ENCODE measurements around the gene CCDC183. TPM values are rescaled to one million over a fixed set of nuclear protein-coding genes. Genes with fewer than 3 reads are reported as not detected.
"Not testable (repeated sequence)": the region's sequence is repeated elsewhere in the genome, so short reads cannot be mapped to it uniquely, and the experiment has no call there.

Gene CCDC183
- under 1 TPM in 1 of 3 donors, not detected in 2; 0.49 TPM for total RNA-seq

DNA sequence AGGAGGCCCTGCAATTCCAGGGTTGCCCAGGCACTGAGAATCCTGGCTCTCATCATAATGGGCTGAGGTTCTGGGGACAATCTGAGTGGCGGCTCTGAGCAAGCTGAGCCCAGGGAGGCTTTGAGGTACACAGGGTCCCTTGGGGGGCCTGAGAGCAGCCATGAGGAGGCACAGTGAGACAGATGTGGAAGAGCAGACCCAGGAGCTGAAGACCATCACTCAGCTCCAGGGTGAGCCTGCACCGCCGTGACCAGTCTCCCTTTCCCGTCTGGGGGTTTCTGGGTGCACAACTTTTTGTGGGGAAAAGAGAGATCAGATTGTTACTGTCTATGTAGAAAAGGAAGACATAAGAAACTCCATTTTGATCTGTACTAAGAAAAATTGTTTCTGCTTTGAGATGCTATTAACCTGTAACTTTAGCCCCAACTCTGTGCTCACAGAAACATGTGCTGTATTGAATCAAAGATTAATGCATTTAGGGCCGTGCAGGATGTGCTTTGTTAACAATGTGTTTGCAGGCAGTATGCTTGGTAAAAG is at the start of gene CCDC183:
Gene CCDC183 (plus strand): TSS at position 101 of the 537 bp plus-strand sequence. CDS start 60 bp downstream, at position 161.
- no peak within 1 kb of the TSS for H3K4me3 Mint-ChIP-seq
- peaks cover 25% of the 10 kb centered on the region for H3K4me1 Mint-ChIP-seq (ENCODE audit: low read depth)
- H3K9me3 Mint-ChIP-seq: no peaks in the 10 kb centered on the region
- peaks cover 6% of the 10 kb centered on the region for H3K27me3 Mint-ChIP-seq (ENCODE audit: low read depth)
- ATAC-seq (no peak), DNase-seq (no peak)
- no peaks in the 10 kb centered on the region for H3K36me3 Mint-ChIP-seq (ENCODE audit: insufficient read depth)

DNA sequence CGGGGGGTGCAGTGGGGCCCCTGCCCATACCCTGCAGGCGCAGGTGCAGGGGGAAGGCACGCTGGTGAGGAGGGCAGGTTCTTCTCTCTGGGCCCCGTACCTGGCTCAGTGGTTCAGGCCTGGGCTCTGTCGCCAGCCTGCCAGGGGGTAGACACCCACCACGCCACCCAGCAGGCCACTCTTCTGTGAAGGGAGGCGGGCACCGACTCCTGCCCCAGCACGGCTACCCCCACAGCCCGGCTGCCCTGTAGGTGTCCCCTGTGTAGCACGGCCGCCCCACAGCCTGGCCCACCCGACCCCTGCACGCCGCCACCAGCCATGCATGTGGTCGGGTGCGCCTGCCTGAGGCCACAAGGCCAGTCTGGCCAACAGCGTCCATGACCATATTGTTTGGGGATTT is 49.5 kb upstream of the CCDC183 start:
- peaks cover 5% of the 10 kb centered on the region for H3K27me3 Mint-ChIP-seq (ENCODE audit: low read depth)
- no peaks in the 10 kb centered on the region for H3K36me3 Mint-ChIP-seq (ENCODE audit: insufficient read depth)
- no peak for DNase-seq
- no peak overlapping the region for H3K4me3 Mint-ChIP-seq
- peaks cover 4% of the 10 kb centered on the region for H3K4me1 Mint-ChIP-seq (ENCODE audit: low read depth)
- H3K9me3 Mint-ChIP-seq: peaks cover under 1% of the 10 kb centered on the region
- ATAC-seq: no peak

DNA sequence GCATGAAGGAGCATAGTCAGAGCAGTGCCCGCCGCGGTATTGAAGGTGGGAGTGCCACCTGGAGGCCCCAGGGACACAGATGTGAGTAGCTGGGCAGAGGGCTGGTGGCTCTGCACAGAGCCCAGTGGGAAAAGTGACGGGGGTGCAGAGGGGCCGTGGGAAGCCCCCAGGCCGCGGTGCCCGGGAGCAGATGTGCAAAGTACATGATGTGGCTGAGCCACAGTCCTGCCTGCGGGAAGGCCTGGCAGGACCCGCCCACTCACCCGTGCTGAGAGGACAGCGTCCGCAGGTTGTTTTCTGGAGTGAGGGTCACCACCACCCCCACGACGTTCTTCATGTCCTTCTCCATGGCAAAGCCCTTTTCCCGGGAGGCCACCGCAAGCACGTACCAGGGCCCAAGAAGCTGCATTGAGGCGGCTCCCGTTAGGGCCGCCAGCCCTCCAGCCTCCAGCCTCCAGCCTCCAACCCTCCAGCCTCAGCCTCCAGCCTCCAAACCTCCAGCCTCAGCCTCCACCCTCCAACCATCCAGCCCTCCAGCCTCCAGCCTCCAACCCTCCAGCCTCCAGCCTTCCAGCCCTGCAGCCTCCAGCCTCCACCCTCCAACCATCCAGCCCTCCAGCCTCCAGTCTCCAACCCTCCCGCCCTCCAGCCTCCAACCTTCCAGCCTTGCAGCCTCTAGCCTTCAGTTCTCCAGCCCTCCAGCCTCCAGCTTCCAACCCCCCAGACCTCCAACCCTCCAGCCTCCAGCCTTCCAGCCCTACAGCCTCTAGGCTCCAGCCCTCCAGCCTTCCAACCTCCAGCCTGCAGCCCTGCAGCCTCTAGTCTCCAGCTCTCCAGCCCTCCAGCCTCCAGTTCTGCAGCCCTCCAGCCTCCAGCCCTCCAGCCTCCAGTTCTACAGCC is 48.7 kb upstream of the CCDC183 start:
- H3K36me3 Mint-ChIP-seq (ENCODE audit: insufficient read depth): no peaks in the 10 kb centered on the region
- no peaks in the 10 kb centered on the region for H3K4me1 Mint-ChIP-seq (ENCODE audit: low read depth)
- no peak for DNase-seq
- H3K27me3 Mint-ChIP-seq (ENCODE audit: low read depth): peaks cover 5% of the 10 kb centered on the region
- no peak for ATAC-seq
- peaks cover 9% of the 10 kb centered on the region for H3K9me3 Mint-ChIP-seq
- H3K4me3 Mint-ChIP-seq: no peak overlapping the region

DNA sequence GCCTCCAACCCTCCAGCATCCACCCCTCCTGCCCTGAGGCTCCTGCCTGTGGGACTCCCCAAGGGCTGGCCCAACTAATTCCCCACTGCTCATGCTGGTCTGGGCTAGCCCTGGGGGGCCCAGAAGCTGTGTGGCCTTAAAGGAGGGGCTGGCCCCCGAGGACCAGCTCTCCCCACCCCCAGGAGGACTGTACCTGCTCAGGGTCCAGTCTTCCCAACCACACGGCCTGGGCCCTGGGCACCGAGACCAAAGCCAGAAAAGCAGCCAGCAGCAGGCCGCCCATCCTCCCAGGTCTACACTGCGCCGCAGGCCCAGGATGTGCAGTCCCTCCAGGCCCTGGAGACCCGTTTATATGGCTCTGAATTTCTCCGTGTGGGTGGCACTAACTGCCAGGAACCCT is 47.9 kb upstream of the CCDC183 start, which contains the start of gene LCN6:
Gene LCN6 (minus strand): TSS at position 325 of the 400 bp plus-strand sequence. CDS start 42 bp downstream, at position 283.
- DNase-seq (no peak), ATAC-seq (peak in 1 of 2 donors; percentile 16)
- Mint-ChIP-seq H3K4me3 (no peak within 1 kb of the TSS), H3K4me1 (ENCODE audit: low read depth) (no peaks in the 10 kb centered on the region), H3K9me3 (peaks cover 14% of the 10 kb centered on the region), H3K27me3 (ENCODE audit: low read depth) (peaks cover 5% of the 10 kb centered on the region), H3K36me3 (ENCODE audit: insufficient read depth) (no peaks in the 10 kb centered on the region)

DNA sequence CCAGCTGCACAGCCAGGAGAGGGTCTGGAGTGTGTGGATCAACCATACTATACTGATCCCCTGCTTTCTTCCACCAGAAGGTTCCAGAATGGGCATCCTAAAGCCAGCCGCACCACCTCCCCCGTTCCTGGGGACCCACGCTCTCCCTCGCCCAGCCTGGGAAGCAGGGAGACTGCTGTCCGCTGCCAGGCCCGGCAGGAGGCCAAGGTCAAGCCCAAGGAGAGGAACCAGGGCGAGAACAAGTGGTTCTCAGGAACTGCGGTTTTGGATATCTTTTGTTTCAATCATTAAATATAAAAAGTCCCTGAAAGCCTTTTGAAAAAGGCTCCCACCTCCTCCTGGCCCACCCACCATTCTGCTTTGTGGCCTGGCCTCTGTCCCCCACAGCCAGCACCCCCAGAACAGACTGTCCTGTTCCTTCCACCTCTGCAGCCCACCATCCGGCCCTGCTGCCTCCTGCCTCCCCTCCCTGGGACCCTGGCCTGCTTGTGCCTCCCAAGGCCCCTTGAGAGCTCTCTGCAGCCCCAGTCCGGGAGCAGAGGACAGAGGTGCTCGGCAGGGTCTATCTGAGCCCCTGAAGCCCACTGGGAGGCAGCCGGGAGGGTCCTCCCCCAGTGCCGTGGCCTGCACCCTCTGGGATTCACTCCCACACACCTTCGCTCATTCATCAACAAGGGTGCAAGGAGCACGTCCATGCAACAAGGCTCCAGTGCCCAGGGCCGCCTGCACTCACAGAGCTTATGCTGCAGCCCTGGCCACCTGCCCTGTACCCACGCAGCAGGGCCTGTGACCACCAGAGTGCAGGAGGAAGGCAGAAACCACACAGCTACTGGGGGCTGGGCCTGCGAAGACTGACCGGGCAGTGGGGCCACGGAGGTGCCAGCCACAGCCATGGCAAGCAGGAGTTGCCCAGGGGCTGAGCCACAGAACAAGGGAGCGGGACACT is 47.2 kb upstream of the CCDC183 start:
- peaks cover 3% of the 10 kb centered on the region for H3K27me3 Mint-ChIP-seq (ENCODE audit: low read depth)
- peaks cover 14% of the 10 kb centered on the region for H3K9me3 Mint-ChIP-seq
- no peaks in the 10 kb centered on the region for H3K36me3 Mint-ChIP-seq (ENCODE audit: insufficient read depth)
- H3K4me1 Mint-ChIP-seq (ENCODE audit: low read depth): no peaks in the 10 kb centered on the region
- DNase-seq (no peak), ATAC-seq (no peak)
- H3K4me3 Mint-ChIP-seq: no peak overlapping the region

DNA sequence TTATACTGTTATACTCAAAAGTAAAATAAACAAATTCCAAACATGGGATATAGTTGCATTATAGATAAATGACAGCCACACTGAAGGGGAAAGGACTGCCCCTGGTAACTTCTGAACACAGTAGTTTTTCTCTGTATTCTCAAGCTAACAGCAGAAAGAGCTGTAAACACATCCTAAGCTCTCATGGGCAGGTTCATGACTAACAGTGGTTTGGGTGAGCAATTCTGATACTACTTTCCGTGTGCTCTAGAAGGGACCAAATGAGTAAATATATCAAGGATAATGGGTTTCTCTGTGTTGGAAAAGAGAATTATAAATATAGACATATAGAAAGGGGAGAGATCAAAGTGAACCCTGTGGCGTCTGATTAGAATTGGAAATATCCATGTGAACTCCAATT is 45.6 kb upstream of the CCDC183 start:
- Mint-ChIP-seq H3K4me3 (no peak overlapping the region), H3K27me3 (ENCODE audit: low read depth) (peaks cover 3% of the 10 kb centered on the region), H3K36me3 (ENCODE audit: insufficient read depth) (no peaks in the 10 kb centered on the region), H3K4me1 (ENCODE audit: low read depth) (no peaks in the 10 kb centered on the region), H3K9me3 (peaks cover 14% of the 10 kb centered on the region)
- DNase-seq (no peak), ATAC-seq (peak; percentile 75 to 78)

DNA sequence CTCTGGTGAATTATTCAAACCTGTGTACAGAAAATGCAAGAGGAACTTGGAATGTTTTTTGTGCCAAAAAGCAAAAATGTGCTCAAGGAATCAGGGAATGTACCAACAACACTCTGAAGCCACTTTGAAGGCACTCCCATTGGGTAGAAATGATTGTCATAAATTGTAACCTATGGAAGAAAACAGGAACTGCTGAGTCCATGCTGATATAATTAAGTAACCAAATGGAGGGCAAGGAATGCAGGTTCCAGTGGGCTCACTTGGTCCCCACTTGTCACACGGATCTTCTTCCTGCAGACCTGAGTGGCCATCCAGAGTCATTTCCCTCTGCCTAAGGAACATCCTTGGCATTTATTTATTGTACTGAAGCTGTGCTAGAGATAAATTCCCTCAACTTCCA is 44.9 kb upstream of the CCDC183 start:
- ATAC-seq (no peak), DNase-seq (no peak)
- Mint-ChIP-seq H3K27me3 (ENCODE audit: low read depth) (peaks cover 5% of the 10 kb centered on the region), H3K4me3 (no peak overlapping the region), H3K4me1 (ENCODE audit: low read depth) (no peaks in the 10 kb centered on the region), H3K36me3 (ENCODE audit: insufficient read depth) (no peaks in the 10 kb centered on the region), H3K9me3 (peaks cover 14% of the 10 kb centered on the region)

DNA sequence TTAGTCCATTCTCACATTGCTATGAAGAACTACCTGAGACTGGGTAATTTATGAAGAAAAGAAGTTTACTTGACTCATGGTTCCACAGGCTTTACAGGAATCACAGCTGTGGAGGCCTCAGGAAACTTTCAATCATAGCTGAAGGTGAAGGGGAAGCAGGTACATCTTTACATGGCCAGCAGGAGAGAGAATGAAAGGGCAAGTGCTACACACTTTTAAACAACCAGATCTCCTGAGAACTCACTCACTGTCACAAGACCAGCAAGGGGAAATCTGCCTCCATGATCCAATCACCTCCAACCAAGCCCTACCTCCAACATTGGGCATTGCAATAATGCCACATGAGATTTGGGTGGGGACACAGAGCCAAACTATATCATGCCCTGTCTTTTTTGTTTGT is 44.3 kb upstream of the CCDC183 start:
- Mint-ChIP-seq H3K4me1 (ENCODE audit: low read depth) (no peaks in the 10 kb centered on the region), H3K4me3 (no peak overlapping the region), H3K27me3 (ENCODE audit: low read depth) (peaks cover 6% of the 10 kb centered on the region), H3K36me3 (ENCODE audit: insufficient read depth) (no peaks in the 10 kb centered on the region), H3K9me3 (peaks cover 14% of the 10 kb centered on the region)
- DNase-seq (no peak), ATAC-seq (no peak)

DNA sequence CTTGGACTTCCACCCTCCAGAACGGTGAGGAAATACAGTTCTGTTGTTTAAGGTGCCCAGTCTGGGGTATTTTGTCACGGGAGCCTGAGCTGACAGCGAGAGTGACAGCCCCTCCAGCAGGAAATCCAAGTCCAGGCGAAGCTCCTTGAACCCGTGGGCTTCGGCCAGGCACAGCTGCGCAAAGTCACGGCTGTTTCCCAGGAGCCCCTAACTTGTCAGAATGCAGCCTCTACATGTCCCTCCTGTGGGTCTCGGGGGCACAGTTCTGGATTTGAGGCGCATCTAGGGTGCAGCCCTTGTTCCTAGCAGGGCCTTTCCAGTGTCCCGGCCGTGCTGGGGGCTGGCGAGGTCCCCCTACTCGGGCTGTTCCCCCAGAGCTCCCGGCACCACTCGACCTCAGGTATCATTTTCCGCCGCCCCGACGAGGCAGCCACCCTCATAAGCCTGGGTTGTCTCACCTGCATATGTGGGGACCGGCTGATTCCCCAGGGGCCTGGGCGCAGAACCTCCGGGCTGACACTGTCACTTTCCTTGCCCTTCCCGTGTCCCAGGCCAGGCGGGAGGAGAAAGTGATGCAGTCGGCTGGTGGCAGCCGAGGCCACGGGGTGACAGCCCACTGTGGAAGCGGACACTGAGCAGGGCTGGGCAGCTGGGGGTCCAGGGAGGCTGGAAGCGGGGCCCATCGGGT is 42.6 kb upstream of the CCDC183 start:
- DNase-seq: no peak
- H3K27me3 Mint-ChIP-seq (ENCODE audit: low read depth): peaks cover 6% of the 10 kb centered on the region

DNA sequence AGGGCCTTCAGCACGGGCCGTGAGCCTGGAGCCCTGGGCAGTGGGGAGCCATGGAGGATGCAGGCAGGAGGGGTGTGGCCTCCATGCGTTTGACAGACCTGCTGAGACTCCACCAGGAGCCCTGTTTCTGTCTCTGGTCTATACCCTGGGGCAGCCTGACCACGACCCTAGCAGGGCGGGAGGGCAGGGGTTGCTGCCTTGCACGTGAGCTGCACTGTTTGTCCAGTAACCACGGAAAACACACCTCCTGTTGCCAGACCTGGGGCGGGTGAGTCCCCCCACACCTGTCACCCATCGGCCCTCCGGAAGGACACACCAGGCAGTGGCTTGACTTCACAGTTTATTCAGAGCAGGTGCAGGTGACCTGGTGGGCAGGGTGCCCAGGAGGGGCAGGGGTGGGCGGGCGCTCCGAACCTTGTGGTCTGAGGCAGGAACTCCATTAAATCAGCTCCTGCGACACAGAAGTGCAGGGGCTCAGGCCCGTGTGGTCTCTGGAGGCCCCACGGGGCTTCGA is 42.0 kb upstream of the CCDC183 start:
- peaks cover 4% of the 10 kb centered on the region for H3K27me3 Mint-ChIP-seq (ENCODE audit: low read depth)
- H3K4me1 Mint-ChIP-seq (ENCODE audit: low read depth): no peaks in the 10 kb centered on the region
- H3K4me3 Mint-ChIP-seq: no peak overlapping the region
- peaks cover 14% of the 10 kb centered on the region for H3K9me3 Mint-ChIP-seq
- no peaks in the 10 kb centered on the region for H3K36me3 Mint-ChIP-seq (ENCODE audit: insufficient read depth)
- ATAC-seq (no peak), DNase-seq (no peak)

More for the DNA sequence above, 42.6 kb upstream of the CCDC183 start:
- H3K36me3 Mint-ChIP-seq (ENCODE audit: insufficient read depth): no peaks in the 10 kb centered on the region
- ATAC-seq: no peak
- H3K4me1 Mint-ChIP-seq (ENCODE audit: low read depth): no peaks in the 10 kb centered on the region
- H3K4me3 Mint-ChIP-seq: no peak overlapping the region
- peaks cover 14% of the 10 kb centered on the region for H3K9me3 Mint-ChIP-seq

DNA sequence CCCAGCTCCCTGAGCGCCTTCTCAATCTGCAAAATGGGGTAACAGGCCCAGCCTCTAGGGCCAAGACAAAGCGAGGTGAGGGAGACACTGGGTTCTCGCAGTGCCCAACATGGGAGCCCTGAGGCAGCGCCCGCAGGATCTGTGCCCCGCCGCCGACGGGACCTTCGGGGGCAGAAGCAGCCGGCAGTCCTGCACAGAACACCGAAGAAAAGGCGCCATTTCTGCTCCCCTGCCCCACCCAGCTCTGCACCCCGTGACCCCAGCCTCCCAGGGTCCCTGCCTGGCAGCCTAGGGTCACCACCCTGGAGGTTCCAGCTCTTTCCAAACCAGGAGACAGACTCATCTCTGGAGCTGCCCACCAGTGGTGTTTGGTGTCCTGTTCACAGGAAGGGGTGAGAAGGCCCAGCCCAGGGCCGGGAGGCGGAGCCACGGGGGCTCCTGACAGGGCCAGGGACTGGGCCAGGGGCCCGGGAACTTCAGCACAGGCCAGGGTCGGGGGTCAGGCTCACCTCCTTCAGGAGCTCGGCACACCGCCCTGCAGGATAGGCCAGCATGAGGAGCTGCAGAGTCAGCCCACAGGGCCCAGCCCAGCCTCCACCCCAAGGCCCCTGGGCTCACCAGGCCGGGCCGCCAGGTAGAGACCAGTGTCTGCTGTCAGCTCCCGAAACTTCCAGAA is 41.4 kb upstream of the CCDC183 start:
- DNase-seq: no peak
- Mint-ChIP-seq H3K36me3 (ENCODE audit: insufficient read depth) (no peaks in the 10 kb centered on the region), H3K4me3 (no peak overlapping the region), H3K27me3 (ENCODE audit: low read depth) (peaks cover 4% of the 10 kb centered on the region), H3K9me3 (peaks cover 14% of the 10 kb centered on the region), H3K4me1 (ENCODE audit: low read depth) (no peaks in the 10 kb centered on the region)
- ATAC-seq: no peak

DNA sequence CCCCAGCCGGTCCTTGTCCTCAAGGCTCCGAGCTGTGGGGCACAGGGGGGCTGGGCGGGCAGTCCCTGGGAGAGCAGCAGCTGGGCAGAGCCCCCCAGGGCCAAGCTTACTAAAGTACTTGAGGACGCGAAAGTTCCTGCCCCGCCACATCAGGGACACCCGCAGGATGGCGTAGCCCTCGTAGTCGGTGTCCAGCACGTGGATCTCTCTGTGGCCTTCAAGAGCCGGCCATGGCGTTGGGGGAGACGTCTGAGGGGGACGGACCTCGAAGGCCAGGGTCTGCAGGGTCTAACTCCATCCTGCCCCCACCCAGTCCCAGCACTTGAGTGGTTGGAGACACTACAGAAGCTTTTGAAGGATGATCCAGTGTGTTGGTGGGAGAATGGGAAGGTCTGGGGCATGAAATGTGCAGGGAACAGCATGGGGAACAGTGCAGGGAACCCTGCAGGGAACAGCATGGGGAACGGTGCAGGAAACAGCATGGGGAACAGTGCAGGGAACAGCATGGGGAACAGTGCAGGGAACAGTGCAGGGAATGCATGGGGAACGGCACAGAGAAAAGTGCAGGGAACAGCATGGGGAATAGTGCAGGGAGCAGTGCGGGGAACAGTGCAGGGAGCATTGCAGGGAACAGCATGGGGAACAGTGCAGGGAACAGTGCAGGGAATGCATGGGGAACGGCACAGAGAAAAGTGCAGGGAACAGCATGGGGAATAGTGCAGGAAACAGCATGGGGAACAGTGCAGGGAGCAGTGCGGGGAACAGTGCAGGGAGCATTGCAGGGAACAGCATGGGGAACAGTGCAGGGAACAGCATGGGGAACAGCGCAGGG is 40.6 kb upstream of the CCDC183 start:
- not testable (repeated sequence) for H3K4me3 Mint-ChIP-seq; ATAC-seq; H3K36me3 Mint-ChIP-seq (ENCODE audit: insufficient read depth); H3K4me1 Mint-ChIP-seq (ENCODE audit: low read depth); DNase-seq; H3K27me3 Mint-ChIP-seq (ENCODE audit: low read depth)
- peaks cover 14% of the 10 kb centered on the region for H3K9me3 Mint-ChIP-seq

DNA sequence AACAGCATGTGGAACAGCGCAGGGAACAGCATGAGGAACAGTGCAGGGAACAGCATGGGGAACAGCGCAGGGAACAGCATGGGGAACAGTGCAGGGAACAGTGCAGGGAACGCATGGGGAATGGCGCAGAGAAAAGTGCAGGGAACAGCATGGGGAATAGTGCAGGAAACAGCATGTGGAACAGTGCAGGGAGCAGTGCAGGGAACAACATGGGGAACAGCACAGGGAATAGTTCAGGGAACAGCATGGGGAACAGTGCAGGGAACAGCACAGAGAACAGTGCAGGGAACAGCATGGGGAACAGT is 40.1 kb upstream of the CCDC183 start:
- Mint-ChIP-seq H3K9me3 (peaks cover 14% of the 10 kb centered on the region), H3K36me3 (ENCODE audit: insufficient read depth) (no peaks in the 10 kb centered on the region), H3K27me3 (ENCODE audit: low read depth) (peaks cover 9% of the 10 kb centered on the region), H3K4me1 (ENCODE audit: low read depth) (no peaks in the 10 kb centered on the region), H3K4me3 (no peak overlapping the region)
- ATAC-seq (no peak), DNase-seq (no peak)
